ENCODE results near the gene JMJD8.

Gene JMJD8

GRCh38 chr16:658679-659571 is 25.2 kb downstream of the JMJD8 start:
- H3K4me1 ChIP-seq: peaks cover 13% of the 10 kb centered on the region
- TF ChIP-seq CTCF (IDR thresholded peaks at IDR 0.05; ENCODE audit: low read depth, low read length): peak; percentile 39
- DNase-seq: no peak
- H3K36me3 ChIP-seq: peaks cover 34% of the 10 kb centered on the region
- H3K27me3 ChIP-seq: no peaks in the 10 kb centered on the region
- H3K9me3 ChIP-seq: no peaks in the 10 kb centered on the region
- no peak overlapping the region for H3K4me3 ChIP-seq (ENCODE audit: low read depth, low read length)

DNA sequence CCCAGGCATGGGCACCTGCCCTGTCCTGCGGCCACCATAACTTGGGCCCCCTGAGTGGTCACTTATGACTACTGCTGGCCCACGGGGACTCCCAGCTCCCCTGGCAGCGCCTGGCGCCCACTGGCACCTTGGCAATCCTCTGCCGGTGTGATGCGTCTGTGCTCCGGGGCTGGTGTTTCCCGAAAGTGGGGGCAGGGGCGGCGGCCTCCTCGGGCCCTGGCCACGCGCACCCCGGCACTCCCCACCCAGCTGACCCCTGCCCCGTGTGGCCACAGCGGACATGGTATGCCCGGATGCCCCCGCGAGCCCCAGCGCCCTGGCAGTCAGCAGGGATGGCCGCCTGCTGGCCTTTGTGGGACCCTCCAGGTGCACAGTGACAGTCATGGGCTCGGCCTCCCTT is 26.6 kb downstream of the JMJD8 start:
- Histone ChIP-seq H3K27me3 (no peaks in the 10 kb centered on the region), H3K4me1 (peaks cover 13% of the 10 kb centered on the region), H3K36me3 (peaks cover 34% of the 10 kb centered on the region), H3K4me3 (ENCODE audit: low read depth, low read length) (no peak overlapping the region), H3K9me3 (no peaks in the 10 kb centered on the region)
- no peak for TF ChIP-seq CTCF (IDR thresholded peaks at IDR 0.05; ENCODE audit: low read depth, low read length)
- no peak for DNase-seq

DNA sequence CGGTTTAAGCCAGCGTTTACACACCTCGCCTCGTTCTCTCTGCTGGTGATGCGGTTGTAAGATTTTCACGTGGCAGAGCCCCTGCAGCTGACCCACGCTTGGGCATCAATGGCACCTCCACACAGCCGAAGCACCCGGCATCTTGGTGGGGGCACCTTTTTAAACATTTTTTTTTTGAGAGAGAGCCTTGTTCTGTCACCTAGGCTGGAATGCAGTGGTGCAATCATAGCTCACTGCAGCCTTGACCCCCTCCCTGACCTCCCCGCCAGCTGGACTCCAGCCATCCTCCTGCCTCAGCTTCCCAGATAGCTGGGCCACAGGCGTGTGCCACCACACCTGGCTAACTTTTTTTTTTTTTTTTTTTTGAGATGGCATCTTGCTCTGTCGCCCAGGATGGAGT is 30.1 kb downstream of the JMJD8 start:
- Histone ChIP-seq H3K4me1 (no peaks in the 10 kb centered on the region), H3K36me3 (peaks cover 30% of the 10 kb centered on the region), H3K4me3 (ENCODE audit: low read depth, low read length) (no peak overlapping the region), H3K27me3 (no peaks in the 10 kb centered on the region), H3K9me3 (no peaks in the 10 kb centered on the region)
- TF ChIP-seq CTCF (IDR thresholded peaks at IDR 0.05; ENCODE audit: low read depth, low read length): no peak
- no peak for DNase-seq

DNA sequence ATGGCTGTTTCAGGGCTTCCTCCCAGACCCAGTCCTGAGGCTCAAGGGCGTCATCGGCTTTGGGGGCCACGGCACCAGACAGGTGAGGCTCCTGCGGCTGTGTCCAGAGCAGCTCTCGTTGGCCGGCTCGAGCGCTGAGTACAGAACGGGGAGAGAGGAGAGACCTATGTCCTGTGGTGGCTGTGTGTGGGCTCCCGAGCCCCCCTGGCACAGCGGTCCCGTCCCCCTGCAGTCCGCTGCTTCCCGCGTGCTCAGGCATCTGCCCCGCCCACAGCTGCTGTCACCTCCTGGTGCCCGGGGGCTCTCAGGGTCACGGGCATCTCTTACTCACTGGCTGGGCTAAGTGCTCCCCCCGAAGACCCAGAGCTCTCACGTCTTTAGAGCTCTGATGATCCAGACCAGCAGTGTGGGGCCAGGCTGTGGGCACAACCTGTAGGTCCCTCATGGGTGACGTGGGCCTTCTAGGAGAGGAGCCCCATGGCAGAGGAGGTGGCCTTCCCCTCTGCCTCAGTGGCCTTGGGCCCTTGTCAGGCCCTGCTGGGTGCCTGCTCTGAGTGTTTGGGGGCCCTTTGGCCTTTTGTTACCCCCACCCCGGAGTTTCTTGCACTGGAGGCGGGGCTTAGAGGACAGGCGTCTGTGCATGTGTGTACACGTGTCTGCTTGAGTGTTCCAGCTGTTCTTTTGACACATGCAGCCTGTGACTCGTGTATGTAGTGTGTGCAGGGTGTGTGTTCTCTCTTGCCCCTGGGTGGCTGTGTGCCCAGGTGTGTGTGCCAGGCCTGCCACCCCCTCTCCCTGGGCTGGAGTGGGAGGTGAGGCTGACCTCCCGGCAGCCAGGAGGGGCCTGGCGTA is 31.5 kb downstream of the JMJD8 start:
- no peaks in the 10 kb centered on the region for H3K27me3 ChIP-seq

DNA sequence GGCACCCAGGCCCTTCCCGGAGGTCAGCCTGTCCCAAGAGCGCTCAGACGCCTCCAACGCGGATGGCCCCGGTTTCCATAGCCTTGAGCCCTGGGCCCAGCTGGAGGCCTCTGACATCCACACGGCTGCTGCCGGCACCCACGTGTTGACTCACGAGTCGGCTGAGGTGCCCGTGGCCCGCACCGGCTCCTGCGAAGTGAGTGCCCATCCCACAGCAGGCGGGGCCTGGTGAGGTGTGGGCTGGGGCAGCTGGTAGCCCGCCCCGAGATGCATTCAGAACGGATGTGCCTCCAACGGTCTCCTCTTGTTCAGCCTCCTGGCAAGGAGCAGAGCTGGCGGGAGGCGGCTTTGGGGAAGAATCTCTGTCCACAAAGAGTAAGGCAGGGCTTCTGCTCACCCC is 32.3 kb downstream of the JMJD8 start:
- Histone ChIP-seq H3K27me3 (no peaks in the 10 kb centered on the region), H3K9me3 (no peaks in the 10 kb centered on the region), H3K36me3 (peaks cover 14% of the 10 kb centered on the region), H3K4me3 (ENCODE audit: low read depth, low read length) (no peak overlapping the region), H3K4me1 (no peaks in the 10 kb centered on the region)
- no peak for TF ChIP-seq CTCF (IDR thresholded peaks at IDR 0.05; ENCODE audit: low read depth, low read length)
- DNase-seq: no peak

More for the DNA sequence above, 31.5 kb downstream of the JMJD8 start:
- Histone ChIP-seq H3K36me3 (peaks cover 20% of the 10 kb centered on the region), H3K9me3 (no peaks in the 10 kb centered on the region), H3K4me3 (ENCODE audit: low read depth, low read length) (no peak overlapping the region), H3K4me1 (no peaks in the 10 kb centered on the region)
- no peak for TF ChIP-seq CTCF (IDR thresholded peaks at IDR 0.05; ENCODE audit: low read depth, low read length)
- DNase-seq: no peak
